ENCODE data around the gene SLC25A13. TPM values are rescaled to one million over a fixed set of nuclear protein-coding genes. Genes with fewer than 3 reads are reported as not detected.

The SLC25A13 gene
- total and polyA plus RNA-seq, 2 of the 13 experiments (the other 11 are each of a cell fraction or from before 2014, with no cell fraction given) = 36.2 to 84.9 TPM

- TF ChIP-seq KIAA2018 (CRISPR knock-in tag; IDR thresholded peaks at IDR 0.05; ENCODE audit: borderline replicate concordance) (no peak), FOXK2 (IDR thresholded peaks at IDR 0.05) (no peak), U2AF2 (IDR thresholded peaks at IDR 0.05; ENCODE audit: low read depth, low read length) (no peak), SMARCE1 (IDR thresholded peaks at IDR 0.05; ENCODE audit: borderline replicate concordance) (no peak), ZNF124 (CRISPR knock-in tag; IDR thresholded peaks at IDR 0.05) (no peak)
Observed at GRCh38 chr7:96212474-96212873, 109.4 kb downstream of the SLC25A13 start (continued).

GRCh38 chr7:96211954-96212353 is 109.9 kb downstream of the SLC25A13 start:
- Histone ChIP-seq H3K4me2 (ENCODE audit: low read depth, low read length) (no peak overlapping the region), H2AFZ (ENCODE audit: low read length) (no peak overlapping the region), H3K36me3 (replicated peaks in 1 of 2; ENCODE audit: control insufficient read depth in 1 of 2, insufficient read depth in 2 of 2, low read length in 2 of 2) (peaks cover 2 to 14% of the 10 kb centered on the region in 2 experiments; a peak in 3 of 5 replicates), H3K9me3 (ENCODE audit: low read length) (no peaks in the 10 kb centered on the region), H3K27me3 (ENCODE audit: control insufficient read depth in 1 of 2, insufficient read depth in 2 of 2, low read length in 2 of 2) (no peaks in the 10 kb centered on the region), H3K79me2 (ENCODE audit: insufficient read depth, low read length) (peaks cover 15% of the 10 kb centered on the region), H3K4me3 (replicated peaks in 1 of 3; ENCODE audit: insufficient read depth in 1 of 3, low read depth in 2 of 3, low read length in 3 of 3) (no peak overlapping the region), H3K27ac (ENCODE audit: extremely low read length, insufficient read depth, low read length) (no peak overlapping the region), H3K9ac (ENCODE audit: insufficient read depth, low read depth, low read length) (no peak overlapping the region), H4K20me1 (ENCODE audit: insufficient read depth, low read length) (no peaks in the 10 kb centered on the region; the same call in 1 of the 2 replicates), H3K4me1 (ENCODE audit: insufficient read depth, low read length) (no peaks in the 10 kb centered on the region)
- ATAC-seq (peak; percentile 69), DNase-seq (ENCODE audit: low spot score) (no peak), FAIRE-seq (no peak)
- CTCF ChIA-PET (ENCODE audit: low intra/inter-chr PET ratio, low total read pairs) = no interaction called here
- POLR2A ChIA-PET = no interaction called here
- no TSS peak for BruUV-seq (replicated peaks)
- intact Hi-C loops (cut with micrococcal nuclease; ENCODE audit: unreplicated experiment) (no loop called here), in situ Hi-C loops (cut with HindIII; ENCODE audit: extremely low pct_ligation_motif_present, low pct_unique_long_range_greater_than_20kb) (no loop called here)
- TF ChIP-seq ZNF574 (CRISPR knock-in tag; IDR thresholded peaks at IDR 0.05) (no peak), SYNCRIP (IDR thresholded peaks at IDR 0.05; ENCODE audit: insufficient read depth, low read depth, low read length) (no peak), XRCC5 (optimal IDR thresholded peaks at IDR 0.05; ENCODE audit: low read length) (no peak), CBX5 (CRISPR knock-in tag; IDR thresholded peaks at IDR 0.05; ENCODE audit: borderline replicate concordance) (no peak), MEIS1 (CRISPR knock-in tag; IDR thresholded peaks at IDR 0.05; ENCODE audit: borderline replicate concordance) (no peak), ATF1 (CRISPR knock-in tag; IDR thresholded peaks at IDR 0.05) (no peak), TBP (CRISPR knock-in tag; IDR thresholded peaks at IDR 0.05) (no peak), ZNF660 (CRISPR knock-in tag; IDR thresholded peaks at IDR 0.05; ENCODE audit: borderline replicate concordance, low read depth) (no peak)
